A673 (cell line): ENCODE results near the gene NEIL1. TPM values are rescaled to one million over a fixed set of nuclear protein-coding genes. Genes with fewer than 3 reads are reported as not detected.
A peak's percentile ranks its signal among the peaks of the same experiment; 100 is the strongest.
"Not testable (repeated sequence)": the region's sequence is repeated elsewhere in the genome, so short reads cannot be mapped to it uniquely, and the experiment has no call there.

Source experiments
- Bru-seq: library from RNA; stranded (reverse); fragments of 400-500 nt; gene quantifications from one replicate; lab custom pipeline; 2021; lab: Mats Ljungman, UMichigan
- BruChase-seq, 2 experiments: library from RNA; stranded (reverse); fragments of 400-500 nt; gene quantifications; one replicate each; lab custom pipeline; 2021; lab: Mats Ljungman, UMichigan
- BruUV-seq: library from RNA; stranded (reverse); fragments of 400-500 nt; replicated peaks from 2 replicates; lab custom pipeline; 2021; lab: Mats Ljungman, UMichigan
- CTCF ChIA-PET: fragments of 300-600 bp; sonication (Branson Sonifier 250); formaldehyde crosslinking; loops from one replicate; lab custom pipeline; 2022; ENCODE audit warnings: antibody characterized with exemption; lab: Charles Lee
- POLR2A ChIA-PET: fragments of 300-600 bp; sonication (Branson Sonifier 250); formaldehyde crosslinking; loops from one replicate; lab custom pipeline; 2022; ENCODE audit warnings: antibody characterized with exemption; ENCODE audit not compliant: low non-redundant PET; lab: Charles Lee
- DNase-seq: peaks from one replicate; pipeline ENCODE4 v3.0.0-alpha.2; 2015; ENCODE audit warnings: low spot score
- H3K27ac ChIP-seq: fragments of 200-600 bp; sonication (generic); 2 replicates; pipeline ENCODE4 v1.5.1; 2016; ENCODE audit warnings: mixed run types, low read depth, mild to moderate bottlenecking, mixed read lengths, antibody characterized with exemption, low read length; ENCODE audit not compliant: poor library complexity, severe bottlenecking
- H3K27me3 ChIP-seq: fragments of 200-600 bp; sonication (generic); replicated peaks from 2 replicates; pipeline ENCODE4 v1.6.1; 2017; ENCODE audit warnings: mixed run types, low read depth, mild to moderate bottlenecking, mixed read lengths, antibody characterized with exemption, low read length; ENCODE audit not compliant: insufficient read depth, poor library complexity
- H3K36me3 ChIP-seq: fragments of 200-600 bp; sonication (generic); 2 replicates; pipeline ENCODE4 v1.6.1; 2016; ENCODE audit warnings: mixed run types, mild to moderate bottlenecking, mixed read lengths, antibody characterized with exemption, low read length; ENCODE audit not compliant: insufficient read depth, poor library complexity, severe bottlenecking
- H3K4me1 ChIP-seq: fragments of 200-600 bp; sonication (generic); 2 replicates; pipeline ENCODE4 v1.6.1; 2017; ENCODE audit warnings: mixed run types, mild to moderate bottlenecking, mixed read lengths, antibody characterized with exemption, low read length; ENCODE audit not compliant: insufficient read depth, poor library complexity, severe bottlenecking
- H3K4me3 ChIP-seq: fragments of 200-600 bp; sonication (generic); 2 replicates; pipeline ENCODE4 v1.5.1; 2016; ENCODE audit warnings: low read depth, mixed run types, mild to moderate bottlenecking, mixed read lengths, low read length; ENCODE audit not compliant: poor library complexity, severe bottlenecking
- H3K9me3 ChIP-seq: fragments of 200-600 bp; sonication (generic); 2 replicates; pipeline ENCODE4 v1.6.1; 2016; ENCODE audit warnings: mixed run types, low read depth, mild to moderate bottlenecking, mixed read lengths, antibody characterized with exemption, low read length; ENCODE audit not compliant: poor library complexity, severe bottlenecking
- CTCF ChIP-seq: fragments of 300-800, 200-600 bp; sonication (generic); conservative IDR thresholded peaks from 2 replicates; pipeline ENCODE4 v1.5.1; 2017; ENCODE audit warnings: low read depth, mild to moderate bottlenecking, antibody characterized with exemption, low read length, moderate library complexity, mixed read lengths
- EZH2 ChIP-seq: fragments of 200-600 bp; sonication (generic); IDR thresholded peaks from 2 replicates; pipeline ENCODE4 v1.6.1; 2017; ENCODE audit warnings: borderline replicate concordance, low read depth, mild to moderate bottlenecking, mixed read lengths, antibody characterized with exemption, low read length; ENCODE audit not compliant: poor library complexity, severe bottlenecking
- intact Hi-C: fragments of 100-400 bp; cut with micrococcal nuclease; formaldehyde crosslinking; loops from one replicate; pipeline ENCODE4 v1.10.0; 2022; ENCODE audit not compliant: unreplicated experiment
- long read RNA-seq: library from polyadenylated mRNA; stranded (forward); transcript quantifications from one replicate; pipeline ENCODE4 v2.0.0, GENCODE V29; 2022
- total RNA-seq: library from RNA; stranded (reverse); gene quantifications from 2 replicates; pipeline ENCODE4 v1.2.3, GENCODE V29; 2021

NEIL1 gene, protein sequence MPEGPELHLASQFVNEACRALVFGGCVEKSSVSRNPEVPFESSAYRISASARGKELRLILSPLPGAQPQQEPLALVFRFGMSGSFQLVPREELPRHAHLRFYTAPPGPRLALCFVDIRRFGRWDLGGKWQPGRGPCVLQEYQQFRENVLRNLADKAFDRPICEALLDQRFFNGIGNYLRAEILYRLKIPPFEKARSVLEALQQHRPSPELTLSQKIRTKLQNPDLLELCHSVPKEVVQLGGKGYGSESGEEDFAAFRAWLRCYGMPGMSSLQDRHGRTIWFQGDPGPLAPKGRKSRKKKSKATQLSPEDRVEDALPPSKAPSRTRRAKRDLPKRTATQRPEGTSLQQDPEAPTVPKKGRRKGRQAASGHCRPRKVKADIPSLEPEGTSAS
- total RNA-seq (3.8 and 11.1 TPM in 2 replicates), Bru-seq, nascent RNA (percentile 29 among the genes with signal in this experiment), BruChase-seq, experiment 1, labeled RNA remaining after a 2-hour chase (percentile 43 among the genes with signal in this experiment), BruChase-seq, experiment 2, labeled RNA remaining after a 6-hour chase (percentile 41 among the genes with signal in this experiment)
- long read RNA-seq, partial matches to known transcripts, result 0 of 3 reads
- long read RNA-seq, other reads (novel, unspliced or antisense), result 3 of 3 reads

- TF ChIP-seq CTCF (no peak), EZH2 (no peak)
- no peaks in the 10 kb centered on the region for H3K27me3 ChIP-seq
- no TSS peak for BruUV-seq
- POLR2A ChIA-PET, result no interaction called here
- H3K36me3 ChIP-seq, result no peaks in the 10 kb centered on the region
- H3K4me3 ChIP-seq, result peak within 1 kb of the TSS; percentile 94
- DNase-seq, result no peak
- intact Hi-C loops, result no loop called here
- no peaks in the 10 kb centered on the region for H3K9me3 ChIP-seq
- CTCF ChIA-PET, result no interaction called here
- peak within 1 kb of the TSS; percentile 74 for H3K27ac ChIP-seq
- H3K4me1 ChIP-seq, result peaks cover 6% of the 10 kb centered on the region
Observed at GRCh38 chr15:75346796-75347221, at the start of gene NEIL1. Gene NEIL1, plus strand, starts transcription at chr15:75347039. Its CDS starts 1,867 bp downstream, at chr15:75348906.

DNA sequence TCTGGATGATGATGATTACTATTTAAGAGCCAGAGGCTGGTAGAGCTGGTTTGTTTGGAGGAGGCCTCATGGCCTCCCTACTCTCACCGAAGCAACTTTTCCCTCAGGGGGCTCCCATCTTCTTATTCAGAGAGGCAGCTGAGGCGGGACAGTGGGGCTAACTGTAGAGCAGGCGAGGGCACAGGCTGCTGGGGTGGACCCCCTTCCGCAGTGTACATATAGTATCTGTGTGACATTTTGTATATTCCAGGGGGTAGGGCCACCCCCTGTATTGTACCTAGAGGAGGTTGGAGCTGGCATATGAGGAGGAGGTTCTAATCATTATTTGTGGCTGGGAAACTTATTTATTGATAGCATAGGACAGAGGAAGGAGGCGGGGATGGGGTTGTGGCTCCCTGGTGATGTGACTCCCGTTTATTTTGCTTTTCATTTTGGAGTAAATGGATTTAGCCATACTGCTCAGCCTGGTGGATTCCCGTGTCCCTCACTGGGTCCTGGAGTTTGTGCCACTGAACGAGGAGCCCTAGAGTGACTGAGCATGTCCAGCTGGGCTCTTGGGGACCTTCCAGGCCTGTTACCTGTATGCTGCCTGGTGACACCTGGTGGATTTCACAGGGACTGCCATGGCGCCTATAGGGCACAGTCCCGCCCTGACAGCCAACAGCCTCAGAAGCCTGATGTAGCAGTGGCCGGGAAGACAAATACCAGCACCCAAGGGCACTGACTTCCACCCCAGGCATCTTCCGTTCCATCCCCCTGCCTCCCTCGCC is 48.1 kb upstream of the NEIL1 start:
- H3K36me3 ChIP-seq, intact Hi-C loops, H3K9me3 ChIP-seq, H3K27me3 ChIP-seq, DNase-seq, POLR2A ChIA-PET, BruUV-seq, H3K27ac ChIP-seq, H3K4me1 ChIP-seq, H3K4me3 ChIP-seq: not testable (repeated sequence)
- CTCF ChIA-PET, result interaction anchor here (0.7 kb wide), 1 partner anchor 65 kb away, joined by 3 read pairs; no protein-coding TSS in a partner anchor

- CTCF ChIA-PET, result not testable (repeated sequence)
Observed at GRCh38 chr15:75299311-75299688, 47.5 kb upstream of the NEIL1 start.

GRCh38 chr15:75300026-75300425 is 46.8 kb upstream of the NEIL1 start:
- H3K9me3 ChIP-seq, CTCF ChIA-PET, intact Hi-C loops, DNase-seq, H3K27ac ChIP-seq, BruUV-seq, H3K36me3 ChIP-seq, H3K4me1 ChIP-seq, H3K27me3 ChIP-seq, H3K4me3 ChIP-seq: not testable (repeated sequence)
- POLR2A ChIA-PET, result interaction anchor here (0.6 kb wide), 1 partner anchor 377 kb away, joined by 3 read pairs; no protein-coding TSS in a partner anchor

More at GRCh38 chr15:75299311-75299688, 47.5 kb upstream of the NEIL1 start:
- H3K4me3 ChIP-seq, intact Hi-C loops, H3K9me3 ChIP-seq, BruUV-seq, POLR2A ChIA-PET, H3K27ac ChIP-seq, H3K36me3 ChIP-seq, DNase-seq, H3K27me3 ChIP-seq, H3K4me1 ChIP-seq: not testable (repeated sequence)
- TF ChIP-seq CTCF, result peak; percentile 45
